Vagina (tissue), 2 donors: Measurements from ENCODE around the gene NEDD9. TPM values are rescaled to one million over a fixed set of nuclear protein-coding genes. Genes with fewer than 3 reads are reported as not detected.

Experiments used
- DNase-seq, 2 donors: peaks; one replicate each; pipeline ENCODE4 v3.0.0-alpha.2; 2017; ENCODE audit errors: extremely low spot score in 2 of 2
- H3K27ac ChIP-seq: fragments of 200-600 bp; sonication (generic); one replicate; pipeline ENCODE4 v1.5.1; 2019
- H3K27me3 ChIP-seq: fragments of 200-600 bp; sonication (generic); one replicate; pipeline ENCODE4 v1.5.1; 2019
- H3K36me3 ChIP-seq, 2 donors: fragments of 200-600 bp; sonication (generic); one replicate each; pipeline ENCODE4 v1.5.1; 2017 to 2019
- H3K4me1 ChIP-seq: fragments of 200-600 bp; sonication (generic); one replicate; pipeline ENCODE4 v1.5.1; 2019
- H3K4me3 ChIP-seq, 2 donors: fragments of 200-600 bp; sonication (generic); 1 replicate in 1 of 2; 2 replicates in 1 of 2; pipeline ENCODE4 v1.5.1; 2016 to 2019
- H3K9me3 ChIP-seq: fragments of 200-600 bp; sonication (generic); one replicate; pipeline ENCODE4 v1.5.1; 2019
- POLR2A ChIP-seq, 2 donors: fragments of 450-650 bp; IDR thresholded peaks; one replicate each; pipeline ENCODE4 v1.6.1; 2017; ENCODE audit warnings: antibody characterized with exemption in 2 of 2, mild to moderate bottlenecking in 2 of 2, moderate library complexity in 2 of 2
- POLR2AphosphoS5 ChIP-seq, 2 donors: sonication (generic); formaldehyde crosslinking; IDR thresholded peaks; one replicate each; pipeline ENCODE4 v1.9.0; 2017; ENCODE audit warnings: antibody characterized with exemption in 2 of 2, mild to moderate bottlenecking in 2 of 2, low read depth in 1 of 2; ENCODE audit not compliant: insufficient read depth in 1 of 2
- intact Hi-C: fragments of 100-400 bp; cut with DNase I; formaldehyde crosslinking; loops from one replicate; pipeline ENCODE4 v1.15.1; 2023
- total RNA-seq: library from RNA; depleted of rRNA; stranded (reverse); fragments of >200 nt; gene quantifications from one replicate; pipeline ENCODE4 v1.2.3, GENCODE V29; 2016
- TF ChIP-seq, protein P1 (sequence below), 3 experiments: fragments of 450-650 bp in 2 of 3; fragments of 200-600 bp in 1 of 3; sonication (generic) in 1 of 3; IDR thresholded peaks; one replicate each; pipeline ENCODE4 v1.5.1; 2017 to 2019; ENCODE audit warnings: antibody characterized with exemption in 3 of 3, mild to moderate bottlenecking in 2 of 3, moderate library complexity in 2 of 3

The NEDD9 gene
- total RNA-seq, 1 donor from 2014 or later: 45.4 TPM

DNA sequence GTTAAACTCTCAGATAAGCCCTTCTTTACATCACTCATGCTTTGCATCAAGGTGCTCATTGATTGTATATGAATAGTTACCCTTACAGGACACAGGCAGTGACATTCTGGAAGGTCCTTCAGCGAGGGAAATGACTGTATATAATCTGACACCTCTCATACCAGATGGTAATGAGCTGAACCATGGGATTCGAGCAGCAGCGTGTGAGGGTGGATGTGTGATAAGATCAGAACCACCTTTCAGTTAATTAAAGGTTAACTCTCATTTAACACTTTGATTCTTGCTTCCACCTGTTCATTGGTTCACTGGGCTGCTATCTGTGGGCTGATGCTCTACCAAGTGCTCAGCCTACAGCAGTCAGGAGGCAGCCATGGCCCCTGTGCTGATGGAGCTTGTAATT is 24.2 kb downstream of the NEDD9 start:
- DNase-seq: no peak
- H3K27ac ChIP-seq: peak overlapping the region; percentile 53
- H3K36me3 ChIP-seq: no peaks in the 10 kb centered on the region
- TF ChIP-seq POLR2A (IDR thresholded peaks at IDR 0.05) (no peak), POLR2AphosphoS5 (IDR thresholded peaks at IDR 0.05; ENCODE audit: insufficient read depth in 1 of 2, low read depth in 1 of 2) (no peak)
- TF ChIP-seq, protein P1, sequence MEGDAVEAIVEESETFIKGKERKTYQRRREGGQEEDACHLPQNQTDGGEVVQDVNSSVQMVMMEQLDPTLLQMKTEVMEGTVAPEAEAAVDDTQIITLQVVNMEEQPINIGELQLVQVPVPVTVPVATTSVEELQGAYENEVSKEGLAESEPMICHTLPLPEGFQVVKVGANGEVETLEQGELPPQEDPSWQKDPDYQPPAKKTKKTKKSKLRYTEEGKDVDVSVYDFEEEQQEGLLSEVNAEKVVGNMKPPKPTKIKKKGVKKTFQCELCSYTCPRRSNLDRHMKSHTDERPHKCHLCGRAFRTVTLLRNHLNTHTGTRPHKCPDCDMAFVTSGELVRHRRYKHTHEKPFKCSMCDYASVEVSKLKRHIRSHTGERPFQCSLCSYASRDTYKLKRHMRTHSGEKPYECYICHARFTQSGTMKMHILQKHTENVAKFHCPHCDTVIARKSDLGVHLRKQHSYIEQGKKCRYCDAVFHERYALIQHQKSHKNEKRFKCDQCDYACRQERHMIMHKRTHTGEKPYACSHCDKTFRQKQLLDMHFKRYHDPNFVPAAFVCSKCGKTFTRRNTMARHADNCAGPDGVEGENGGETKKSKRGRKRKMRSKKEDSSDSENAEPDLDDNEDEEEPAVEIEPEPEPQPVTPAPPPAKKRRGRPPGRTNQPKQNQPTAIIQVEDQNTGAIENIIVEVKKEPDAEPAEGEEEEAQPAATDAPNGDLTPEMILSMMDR (IDR thresholded peaks at IDR 0.05): no peak
- no peak overlapping the region for H3K4me3 ChIP-seq
- H3K27me3 ChIP-seq: no peaks in the 10 kb centered on the region
- H3K9me3 ChIP-seq: no peaks in the 10 kb centered on the region
- H3K4me1 ChIP-seq: peaks cover 64% of the 10 kb centered on the region
- intact Hi-C loops: no loop called here

DNA sequence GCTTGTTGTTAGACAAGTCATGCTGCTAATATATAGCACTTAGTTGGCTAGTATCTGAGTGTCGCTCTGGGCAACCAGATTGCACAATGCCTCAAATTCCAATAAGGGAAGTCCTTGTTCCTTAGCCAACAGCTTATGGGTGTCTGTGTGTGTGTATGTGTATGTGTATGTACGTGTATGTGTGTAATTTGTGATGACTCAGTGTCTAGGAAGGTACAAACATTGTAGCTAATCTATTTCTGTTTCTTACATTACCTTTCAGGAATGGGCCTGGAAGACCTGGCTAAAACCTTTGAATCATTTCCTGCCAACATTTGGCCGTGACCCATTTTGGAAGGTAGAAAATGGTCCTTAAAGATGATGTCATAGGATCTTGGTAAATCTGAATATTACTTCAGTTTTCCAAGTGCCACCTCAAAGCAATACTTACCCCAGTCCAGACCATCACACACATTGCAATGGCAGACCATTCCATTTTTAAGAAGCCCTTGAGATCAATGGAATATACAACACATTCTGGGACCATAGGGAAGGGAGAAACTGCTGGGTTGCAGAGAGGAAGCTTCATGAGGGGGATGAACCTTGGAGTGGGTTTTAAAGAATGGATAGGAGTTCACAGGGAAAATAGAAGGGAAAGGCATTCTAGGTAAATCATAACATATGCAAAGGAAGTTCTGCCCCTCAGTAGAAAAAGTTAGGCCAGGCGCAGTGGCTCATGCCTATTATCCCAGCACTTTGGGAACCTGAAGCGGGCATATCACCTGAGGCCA is 25.1 kb downstream of the NEDD9 start:
- H3K36me3 ChIP-seq: no peaks in the 10 kb centered on the region
- peak in 1 of 2 donors; percentile 91 for DNase-seq
- H3K4me1 ChIP-seq: peaks cover 62% of the 10 kb centered on the region
- no peaks in the 10 kb centered on the region for H3K27me3 ChIP-seq
- peak overlapping the region; percentile 53 for H3K27ac ChIP-seq
- no peaks in the 10 kb centered on the region for H3K9me3 ChIP-seq
- intact Hi-C loops: no loop called here
- H3K4me3 ChIP-seq: no peak overlapping the region
- TF ChIP-seq, protein P1 (IDR thresholded peaks at IDR 0.05): no peak
- TF ChIP-seq POLR2A (IDR thresholded peaks at IDR 0.05) (no peak), POLR2AphosphoS5 (IDR thresholded peaks at IDR 0.05; ENCODE audit: insufficient read depth in 1 of 2, low read depth in 1 of 2) (peak in 1 of 2 donors; percentile 94)

DNA sequence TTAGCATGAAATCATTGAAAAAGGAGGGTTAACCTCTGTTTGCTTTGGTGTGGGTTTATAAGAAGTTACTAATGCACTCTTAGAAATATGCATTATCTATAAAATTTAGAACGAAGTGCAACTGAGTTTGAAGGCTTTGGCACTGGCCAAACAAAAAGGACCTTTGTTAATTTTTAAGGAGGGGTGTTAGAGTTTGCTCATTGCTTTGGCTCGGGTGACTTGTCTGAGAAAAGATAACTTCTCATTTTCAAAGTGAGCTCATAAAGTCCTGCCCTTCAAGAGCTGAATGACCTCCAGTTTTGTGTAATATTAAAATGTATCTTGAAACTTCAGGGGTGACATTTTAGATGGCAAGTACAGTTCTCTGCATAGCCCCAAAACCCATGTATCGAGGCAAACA is 25.9 kb downstream of the NEDD9 start:
- no peak for DNase-seq
- H3K27me3 ChIP-seq: no peaks in the 10 kb centered on the region
- intact Hi-C loops: no loop called here
- H3K36me3 ChIP-seq: no peaks in the 10 kb centered on the region
- no peak overlapping the region for H3K4me3 ChIP-seq
- no peaks in the 10 kb centered on the region for H3K9me3 ChIP-seq
- H3K4me1 ChIP-seq: peaks cover 62% of the 10 kb centered on the region
- TF ChIP-seq, protein P1 (IDR thresholded peaks at IDR 0.05): peak in 1 of 3 experiments; percentile 11
- no peak for TF ChIP-seq POLR2A (IDR thresholded peaks at IDR 0.05)
- H3K27ac ChIP-seq: peak overlapping the region; percentile 47

DNA sequence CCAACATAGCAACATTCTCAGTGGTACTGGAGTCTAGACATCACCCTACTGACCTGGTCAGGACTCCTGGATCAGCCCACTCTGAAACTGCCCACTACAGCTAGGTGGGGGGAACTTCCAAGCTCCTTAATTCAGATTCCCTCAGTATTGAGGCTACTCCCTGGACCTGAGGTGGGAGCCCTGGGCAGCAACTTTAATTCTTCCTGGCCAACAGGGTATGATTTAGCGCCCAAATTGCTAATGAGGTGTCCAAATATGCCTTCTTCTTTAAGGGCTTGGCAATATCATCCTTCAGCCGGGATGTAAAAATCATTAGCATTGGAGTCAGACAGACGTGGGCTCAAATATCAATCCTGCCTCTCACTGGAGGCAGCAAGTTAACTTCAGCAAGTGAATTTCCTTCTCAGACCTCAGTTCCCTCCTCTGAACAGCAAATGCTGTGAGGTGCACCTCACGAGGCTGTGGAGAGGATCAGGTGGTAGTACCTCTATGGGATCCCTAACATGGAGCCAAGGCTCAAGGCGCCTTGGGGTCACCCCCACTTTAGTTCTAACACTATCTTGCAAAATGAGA is 27.6 kb downstream of the NEDD9 start:
- intact Hi-C loops: no loop called here
- Histone ChIP-seq H3K27ac (no peak overlapping the region), H3K36me3 (no peaks in the 10 kb centered on the region), H3K27me3 (no peaks in the 10 kb centered on the region), H3K9me3 (no peaks in the 10 kb centered on the region), H3K4me1 (peaks cover 45% of the 10 kb centered on the region), H3K4me3 (no peak overlapping the region)
- TF ChIP-seq, protein P1 (IDR thresholded peaks at IDR 0.05): no peak
- TF ChIP-seq POLR2AphosphoS5 (IDR thresholded peaks at IDR 0.05; ENCODE audit: insufficient read depth in 1 of 2, low read depth in 1 of 2) (no peak), POLR2A (IDR thresholded peaks at IDR 0.05) (no peak)
- peak in 1 of 2 donors; percentile 69 for DNase-seq

DNA sequence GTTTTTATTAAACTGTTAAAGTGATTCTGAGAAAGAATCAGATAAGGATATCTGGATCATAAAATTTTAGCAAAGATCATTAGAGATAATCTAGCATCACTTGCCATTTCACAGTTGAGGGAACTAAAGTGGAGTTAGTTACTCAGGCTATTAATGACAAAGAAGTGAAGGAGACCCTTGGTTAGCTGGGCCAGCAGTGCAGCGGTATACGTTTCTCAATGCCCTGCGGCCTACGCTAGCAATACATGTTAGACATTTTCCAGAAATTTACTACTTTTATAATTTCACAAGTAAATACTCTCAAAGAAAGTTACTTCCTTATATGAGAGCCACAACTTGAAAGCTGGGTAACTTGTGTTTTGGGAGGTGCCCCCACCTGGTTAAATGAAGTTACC is 28.5 kb downstream of the NEDD9 start:
- peak in 1 of 2 donors; percentile 25 for DNase-seq
- H3K4me3 ChIP-seq: no peak overlapping the region
- intact Hi-C loops: no loop called here
- no peak for TF ChIP-seq POLR2A (IDR thresholded peaks at IDR 0.05)
- TF ChIP-seq, protein P1 (IDR thresholded peaks at IDR 0.05): no peak
- TF ChIP-seq POLR2AphosphoS5 (IDR thresholded peaks at IDR 0.05; ENCODE audit: insufficient read depth in 1 of 2, low read depth in 1 of 2): no peak
- peaks cover 45% of the 10 kb centered on the region for H3K4me1 ChIP-seq
- H3K36me3 ChIP-seq: no peaks in the 10 kb centered on the region
- no peak overlapping the region for H3K27ac ChIP-seq
- H3K9me3 ChIP-seq: no peaks in the 10 kb centered on the region
- no peaks in the 10 kb centered on the region for H3K27me3 ChIP-seq
